Measurements from ENCODE around the gene COL4A3.

- no peak for TF ChIP-seq CTCF (IDR thresholded peaks at IDR 0.05; ENCODE audit: poor library complexity, severe bottlenecking)
- TF ChIP-seq MXI1 (conservative IDR thresholded peaks at IDR 0.05; ENCODE audit: poor library complexity, severe bottlenecking): no peak
- no peak for TF ChIP-seq EP300 (conservative IDR thresholded peaks at IDR 0.05; ENCODE audit: poor library complexity, severe bottlenecking)
- TF ChIP-seq EZH2 (IDR thresholded peaks at IDR 0.05; ENCODE audit: borderline replicate concordance, insufficient read depth, low read length, poor library complexity, severe bottlenecking): no peak
- TF ChIP-seq TAF1 (IDR thresholded peaks at IDR 0.05; ENCODE audit: low read depth): no peak
- no peak for TF ChIP-seq POLR2AphosphoS5 (IDR thresholded peaks at IDR 0.05)
- TF ChIP-seq RAD21 (conservative IDR thresholded peaks at IDR 0.05): no peak
- TF ChIP-seq SMC3 (conservative IDR thresholded peaks at IDR 0.05; ENCODE audit: poor library complexity): no peak
- no peak for TF ChIP-seq REST (IDR thresholded peaks at IDR 0.05; ENCODE audit: borderline replicate concordance)
Observed at GRCh38 chr2:227188292-227188691, 23.9 kb downstream of the COL4A3 start.

Data from neural cell (in vitro differentiated cells).